GM23248 (cell line): ENCODE data around the gene ZBTB43. TPM values are rescaled to one million over a fixed set of nuclear protein-coding genes. Genes with fewer than 3 reads are reported as not detected.
A peak's percentile ranks its signal among the peaks of the same experiment; 100 is the strongest.
"Not testable (repeated sequence)": the region's sequence is repeated elsewhere in the genome, so short reads cannot be mapped to it uniquely, and the experiment has no call there.

Experiments
- DNase-seq: peaks from one replicate; pipeline ENCODE4 v3.0.0-alpha.2; 2015
- H2AFZ ChIP-seq: fragments of 200-600 bp; sonication (generic); 2 replicates; pipeline ENCODE4 v1.6.1; 2016; ENCODE audit warnings: antibody characterized with exemption
- H3F3A ChIP-seq: fragments of 200-600 bp; sonication (generic); 2 replicates; pipeline ENCODE4 v1.6.1; 2016; ENCODE audit warnings: mild to moderate bottlenecking, antibody characterized with exemption, mixed run types; ENCODE audit not compliant: insufficient read depth
- H3K27ac ChIP-seq: fragments of 200-600 bp; sonication (generic); 2 replicates; pipeline ENCODE4 v1.5.1; 2016; ENCODE audit warnings: mild to moderate bottlenecking
- H3K27me3 ChIP-seq: fragments of 200-600 bp; sonication (generic); replicated peaks from 2 replicates; pipeline ENCODE4 v1.6.1; 2016; ENCODE audit warnings: mild to moderate bottlenecking; ENCODE audit not compliant: insufficient read depth
- H3K36me3 ChIP-seq: fragments of 200-600 bp; sonication (generic); 2 replicates; pipeline ENCODE4 v1.6.1; 2016; ENCODE audit warnings: low read depth, mild to moderate bottlenecking
- H3K4me1 ChIP-seq: fragments of 200-600 bp; sonication (generic); 2 replicates; pipeline ENCODE4 v1.6.1; 2016; ENCODE audit warnings: mild to moderate bottlenecking; ENCODE audit not compliant: insufficient read depth
- H3K4me2 ChIP-seq: fragments of 200-600 bp; sonication (generic); one replicate; pipeline ENCODE4 v1.6.1; 2016; ENCODE audit warnings: mild to moderate bottlenecking; ENCODE audit not compliant: unreplicated experiment
- H3K4me3 ChIP-seq: fragments of 200-600 bp; sonication (generic); 2 replicates; pipeline ENCODE4 v1.5.1; 2016; ENCODE audit warnings: mild to moderate bottlenecking
- H3K79me2 ChIP-seq: fragments of 200-600 bp; sonication (generic); 2 replicates; pipeline ENCODE4 v1.6.1; 2016; ENCODE audit warnings: mild to moderate bottlenecking; ENCODE audit not compliant: insufficient read depth
- H3K9ac ChIP-seq: fragments of 200-600 bp; sonication (generic); 2 replicates; pipeline ENCODE4 v1.6.1; 2016; ENCODE audit warnings: mild to moderate bottlenecking
- H3K9me2 ChIP-seq: fragments of 200-600 bp; sonication (generic); 2 replicates; pipeline ENCODE4 v1.6.1; 2016; ENCODE audit warnings: mixed run types, mild to moderate bottlenecking, moderate library complexity; ENCODE audit not compliant: insufficient read depth
- H3K9me3 ChIP-seq: fragments of 200-600 bp; sonication (generic); one replicate; pipeline ENCODE4 v1.6.1; 2017; ENCODE audit warnings: low read depth
- H4K20me1 ChIP-seq: fragments of 200-600 bp; sonication (generic); 2 replicates; pipeline ENCODE4 v1.6.0; 2016; ENCODE audit not compliant: insufficient read depth
- EZH2 ChIP-seq: fragments of 200-600 bp; sonication (generic); IDR thresholded peaks from 2 replicates; pipeline ENCODE4 v1.6.1; 2018; ENCODE audit warnings: antibody characterized with exemption, mild to moderate bottlenecking; ENCODE audit not compliant: insufficient read depth, poor library complexity, severe bottlenecking
- EZH2phosphoT487 ChIP-seq: fragments of 200-600 bp; sonication (generic); IDR thresholded peaks from 2 replicates; pipeline ENCODE4 v1.6.1; 2018; ENCODE audit warnings: antibody characterized with exemption, moderate library complexity, mild to moderate bottlenecking, low read depth; ENCODE audit not compliant: insufficient read depth
- WGBS, 2 experiments: methylation state at CpG; one replicate each; pipeline ENCODE4 v1.1.6; 2015 to 2017; ENCODE audit warnings: low lambda C conversion rate in 2 of 2, low coverage in 1 of 2; ENCODE audit errors: missing lambda C conversion rate in 2 of 2; 5-methylcytosine and 5-hydroxymethylcytosine counted together
- in situ Hi-C: fragments of 300-500 bp; cut with MboI; formaldehyde crosslinking; loops from 2 replicates; pipeline ENCODE4 v1.15.0; 2020
- polyA plus RNA-seq: library from polyadenylated mRNA; unstranded; fragments of >200 nt; fragmentation: Nextera tagmentation; extraction: Ambion mirVana; gene quantifications from 2 replicates; pipeline ENCODE4 v1.2.1, GENCODE V29; 2016
- total RNA-seq: library from RNA; depleted of rRNA; stranded (reverse); fragments of >200 nt; shearing (Covaris generic); gene quantifications from 2 replicates; pipeline ENCODE4 v1.2.3, GENCODE V29; 2014

The ZBTB43 gene
- total and polyA plus RNA-seq, 2 experiments from 2014 or later = 8.5 to 12.3 TPM

- H2AFZ ChIP-seq = no peak overlapping the region
- H3K27ac ChIP-seq = no peak overlapping the region
- DNase-seq = peak; percentile 55
- no peak for TF ChIP-seq EZH2
- no peak for TF ChIP-seq EZH2phosphoT487
- no peak overlapping the region for H3K4me3 ChIP-seq
- H3K4me2 ChIP-seq = no peak overlapping the region
- H4K20me1 ChIP-seq = no peaks in the 10 kb centered on the region
- H3K27me3 ChIP-seq = peaks cover 36% of the 10 kb centered on the region
- no peaks in the 10 kb centered on the region for H3K9me2 ChIP-seq
- no peaks in the 10 kb centered on the region for H3F3A ChIP-seq
- in situ Hi-C loops = no loop called here
- H3K36me3 ChIP-seq = no peaks in the 10 kb centered on the region
- no peaks in the 10 kb centered on the region for H3K79me2 ChIP-seq
- WGBS, 2 experiments = 46 to 47% methylated on average over 14 of the region's 14 CpGs
- no peaks in the 10 kb centered on the region for H3K9me3 ChIP-seq
- H3K4me1 ChIP-seq = no peaks in the 10 kb centered on the region
- H3K9ac ChIP-seq = no peak overlapping the region
These were observed 31.7 kb upstream of the ZBTB43 start for GRCh38 chr9:126773004-126773607.

- no peak overlapping the region for H3K4me2 ChIP-seq
- H3K27ac ChIP-seq = no peak overlapping the region
- H3K27me3 ChIP-seq = peaks cover 55% of the 10 kb centered on the region
- no peaks in the 10 kb centered on the region for H3K9me2 ChIP-seq
- in situ Hi-C loops = no loop called here
- whole genome bisulfite sequencing, 2 experiments = 74 to 77% methylated on average over 5 of the region's 5 CpGs
- no peak overlapping the region for H2AFZ ChIP-seq
- H3K9ac ChIP-seq = no peak overlapping the region
- H3K36me3 ChIP-seq = no peaks in the 10 kb centered on the region
- no peaks in the 10 kb centered on the region for H3K9me3 ChIP-seq
- no peak for TF ChIP-seq EZH2phosphoT487
- TF ChIP-seq EZH2 = no peak
- H3F3A ChIP-seq = no peaks in the 10 kb centered on the region
- H3K79me2 ChIP-seq = no peaks in the 10 kb centered on the region
- no peak overlapping the region for H3K4me3 ChIP-seq
- H4K20me1 ChIP-seq = no peaks in the 10 kb centered on the region
- no peaks in the 10 kb centered on the region for H3K4me1 ChIP-seq
- DNase-seq = no peak
These were observed 28.9 kb upstream of the ZBTB43 start for GRCh38 chr9:126775926-126776325.

- Histone ChIP-seq H3K79me2 (no peaks in the 10 kb centered on the region), H3K4me2 (no peak overlapping the region), H3K9ac (no peak overlapping the region), H3K4me1 (no peaks in the 10 kb centered on the region), H3F3A (no peaks in the 10 kb centered on the region), H2AFZ (no peak overlapping the region), H3K9me2 (no peaks in the 10 kb centered on the region), H3K27me3 (peaks cover 57% of the 10 kb centered on the region), H3K27ac (no peak overlapping the region), H3K4me3 (no peak overlapping the region), H3K36me3 (no peaks in the 10 kb centered on the region), H4K20me1 (no peaks in the 10 kb centered on the region), H3K9me3 (no peaks in the 10 kb centered on the region)
- WGBS, 2 experiments = 10 to 16% methylated on average over 6 of the region's 6 CpGs
- DNase-seq = no peak
- TF ChIP-seq EZH2 (no peak), EZH2phosphoT487 (no peak)
- in situ Hi-C loops = no loop called here
These were observed 27.1 kb upstream of the ZBTB43 start for GRCh38 chr9:126777733-126778132.

- Histone ChIP-seq H3K4me2 (no peak overlapping the region), H3K79me2 (no peaks in the 10 kb centered on the region), H3K9ac (no peak overlapping the region), H3K36me3 (no peaks in the 10 kb centered on the region), H3K4me3 (no peak overlapping the region), H4K20me1 (no peaks in the 10 kb centered on the region), H3K9me3 (no peaks in the 10 kb centered on the region), H3K27me3 (peaks cover 57% of the 10 kb centered on the region), H3K4me1 (no peaks in the 10 kb centered on the region), H3K9me2 (no peaks in the 10 kb centered on the region), H3K27ac (no peak overlapping the region), H2AFZ (no peak overlapping the region), H3F3A (no peaks in the 10 kb centered on the region)
- no peak for DNase-seq
- TF ChIP-seq EZH2 (no peak), EZH2phosphoT487 (no peak)
- 5% methylated on average over 8 of the region's 8 CpGs for WGBS, 2 experiments
- in situ Hi-C loops = no loop called here
These were observed 26.7 kb upstream of the ZBTB43 start for GRCh38 chr9:126778141-126778540.

- H3K9me2 ChIP-seq, H3K79me2 ChIP-seq, H3K4me3 ChIP-seq, H2AFZ ChIP-seq, H3K36me3 ChIP-seq, DNase-seq, H4K20me1 ChIP-seq, H3F3A ChIP-seq, H3K4me1 ChIP-seq, H3K27ac ChIP-seq, H3K9me3 ChIP-seq, in situ Hi-C loops, H3K9ac ChIP-seq, H3K4me2 ChIP-seq: not testable (repeated sequence)
- H3K27me3 ChIP-seq = peaks cover 56% of the 10 kb centered on the region
- 68 to 71% methylated on average over 5 of the region's 5 CpGs for WGBS, 2 experiments
These were observed 26.1 kb upstream of the ZBTB43 start for GRCh38 chr9:126778696-126779095.
